ENCODE data around the gene AJM1.

The AJM1 gene

DNA sequence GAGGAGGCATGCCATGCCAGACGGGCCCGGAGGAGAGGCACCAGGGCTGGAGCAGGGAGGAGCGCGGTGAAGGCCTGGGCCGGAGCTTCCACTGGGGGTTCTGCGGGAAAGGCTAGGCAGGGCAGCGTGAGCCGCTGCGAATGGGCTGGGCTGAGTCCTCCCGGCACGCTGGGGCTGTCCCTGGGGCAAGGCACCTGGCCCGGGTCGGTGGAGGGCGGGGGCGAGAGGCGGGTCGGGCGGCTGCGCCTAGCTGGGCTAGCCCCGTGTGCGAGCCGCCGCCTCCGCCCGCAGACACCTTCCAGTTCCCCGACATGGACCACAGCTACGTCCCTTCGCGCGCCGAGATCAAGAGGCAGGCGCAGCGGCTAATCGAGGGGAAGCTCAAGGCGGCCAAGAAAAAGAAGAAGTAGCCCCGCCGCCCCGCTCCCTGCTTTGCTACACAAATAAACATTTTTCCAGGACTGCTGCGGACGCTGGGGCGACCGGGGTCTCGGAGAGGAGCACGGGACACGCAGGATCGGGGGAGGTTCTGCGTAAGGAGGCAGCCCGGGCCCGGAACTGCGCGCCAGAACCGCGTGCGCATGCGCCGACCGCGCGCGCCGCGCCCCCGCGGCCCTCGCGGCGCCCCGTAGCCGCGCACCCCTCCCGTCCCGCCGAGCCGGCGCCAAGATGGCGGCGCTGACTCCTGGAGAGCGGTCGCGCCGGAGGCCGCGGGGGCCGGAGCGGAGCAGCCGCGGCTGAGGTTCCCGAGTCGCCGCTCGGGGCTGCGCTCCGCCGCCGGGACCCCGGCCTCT lies 34.8 kb upstream of the AJM1 start, which contains the start of gene RABL6:
Gene RABL6 (plus strand): TSS at position 668 of the 794 bp plus-strand sequence. CDS start 249 bp downstream, outside the sequence.
- Histone ChIP-seq H4K20me1 (ENCODE audit: insufficient read depth) (0 out of 2 replicates have a peak, but pooled peaks cover 3% of the 10 kb centered on the region), H3K36me3 (ENCODE audit: insufficient read depth) (no peaks in the 10 kb centered on the region; the same call in 1 of the 2 replicates), H2AFZ (ENCODE audit: low read depth) (peak within 1 kb of the TSS; percentile 86), H3K27me3 (ENCODE audit: insufficient read depth, low read depth) (no peaks in the 10 kb centered on the region), H3K4me1 (ENCODE audit: low read depth, poor library complexity, severe bottlenecking) (peaks cover 23% of the 10 kb centered on the region), H3K4me2 (peak within 1 kb of the TSS; percentile 67), H3K79me2 (ENCODE audit: insufficient read depth, low read depth) (peaks cover 41% of the 10 kb centered on the region), H3K27ac (peak within 1 kb of the TSS; percentile 55), H3K4me3 (IDR thresholded peaks at IDR 0.05; ENCODE audit: insufficient read depth, low read depth, low read length) (no peak within 1 kb of the TSS), H3K9ac (peak within 1 kb of the TSS; percentile 79)
- no peak for TF ChIP-seq CTCF (conservative IDR thresholded peaks at IDR 0.05; ENCODE audit: low read depth, low read length)

DNA sequence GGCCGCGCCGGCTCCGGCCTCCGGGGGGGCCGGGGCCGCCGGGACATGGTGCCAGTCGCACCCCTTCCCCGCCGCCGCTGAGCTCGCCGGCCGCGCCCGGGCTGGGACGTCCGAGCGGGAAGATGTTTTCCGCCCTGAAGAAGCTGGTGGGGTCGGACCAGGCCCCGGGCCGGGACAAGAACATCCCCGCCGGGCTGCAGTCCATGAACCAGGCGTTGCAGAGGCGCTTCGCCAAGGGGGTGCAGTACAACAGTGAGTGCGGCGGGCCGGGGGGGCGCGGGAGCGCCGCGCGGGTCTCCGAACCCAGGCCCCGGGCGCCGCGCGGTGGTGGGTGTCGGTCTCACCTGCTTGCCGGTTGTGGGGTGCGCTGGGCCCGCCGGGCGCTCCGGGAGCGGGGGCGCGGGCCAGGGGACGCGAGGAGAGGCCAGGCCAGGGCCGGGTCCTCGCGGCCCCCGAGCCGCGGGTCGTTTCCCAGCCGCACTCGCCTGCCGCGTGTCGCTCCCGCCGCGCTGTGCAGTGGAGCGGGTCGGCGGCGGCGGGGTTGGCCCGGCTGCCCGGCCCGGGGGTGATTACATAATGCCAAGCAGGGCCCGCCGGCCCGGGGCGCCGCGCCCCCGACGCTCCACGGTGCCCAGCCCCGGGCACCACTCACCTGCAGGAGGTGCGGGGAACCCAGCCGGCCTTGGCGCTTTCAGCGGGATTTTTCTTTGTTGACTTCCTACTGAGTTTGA lies 34.0 kb upstream of the AJM1 start:
- Histone ChIP-seq H3K27me3 (ENCODE audit: insufficient read depth, low read depth) (no peaks in the 10 kb centered on the region), H3K4me2 (peak overlapping the region; percentile 57)

DNA sequence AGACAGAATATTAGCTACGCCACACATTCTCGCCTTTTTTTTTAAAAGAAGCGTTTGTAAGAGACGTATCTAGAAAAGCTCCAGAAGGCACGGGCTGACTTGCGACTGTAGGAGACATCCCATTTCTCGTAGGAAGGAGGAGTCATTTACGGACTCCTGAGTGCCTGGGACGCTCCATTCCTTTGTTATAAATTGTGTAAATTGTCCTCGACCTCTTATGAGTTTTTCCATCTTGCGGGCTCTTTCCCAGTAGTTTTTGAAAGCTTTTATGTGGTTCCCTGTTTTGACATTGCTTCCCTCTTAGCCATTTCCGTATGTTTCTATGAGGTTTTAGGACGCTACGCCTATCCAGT lies 33.5 kb upstream of the AJM1 start:
- peaks cover 22% of the 10 kb centered on the region for H3K4me1 ChIP-seq (ENCODE audit: low read depth, poor library complexity, severe bottlenecking)
- peak overlapping the region; percentile 79 for H3K9ac ChIP-seq
- H3K27ac ChIP-seq: no peak overlapping the region
- no peak overlapping the region for H2AFZ ChIP-seq (ENCODE audit: low read depth)
- no peak for TF ChIP-seq CTCF (conservative IDR thresholded peaks at IDR 0.05; ENCODE audit: low read depth, low read length)
- 0 out of 2 replicates have a peak, but pooled peaks cover 3% of the 10 kb centered on the region for H4K20me1 ChIP-seq (ENCODE audit: insufficient read depth)
- H3K4me2 ChIP-seq: peak overlapping the region; percentile 57
- H3K4me3 ChIP-seq (IDR thresholded peaks at IDR 0.05; ENCODE audit: insufficient read depth, low read depth, low read length): no peak overlapping the region
- H3K79me2 ChIP-seq (ENCODE audit: insufficient read depth, low read depth): peaks cover 41% of the 10 kb centered on the region
- H3K36me3 ChIP-seq (ENCODE audit: insufficient read depth): no peaks in the 10 kb centered on the region; the same call in 1 of the 2 replicates
- H3K27me3 ChIP-seq (ENCODE audit: insufficient read depth, low read depth): no peaks in the 10 kb centered on the region

More for the DNA sequence above, 34.0 kb upstream of the AJM1 start:
- peak overlapping the region; percentile 59 for H2AFZ ChIP-seq (ENCODE audit: low read depth)
- TF ChIP-seq CTCF (conservative IDR thresholded peaks at IDR 0.05; ENCODE audit: low read depth, low read length): no peak
- peak overlapping the region; percentile 79 for H3K9ac ChIP-seq
- peaks cover 41% of the 10 kb centered on the region for H3K79me2 ChIP-seq (ENCODE audit: insufficient read depth, low read depth)
- 0 out of 2 replicates have a peak, but pooled peaks cover 3% of the 10 kb centered on the region for H4K20me1 ChIP-seq (ENCODE audit: insufficient read depth)
- H3K4me1 ChIP-seq (ENCODE audit: low read depth, poor library complexity, severe bottlenecking): peaks cover 22% of the 10 kb centered on the region
- H3K36me3 ChIP-seq (ENCODE audit: insufficient read depth): no peaks in the 10 kb centered on the region; the same call in 1 of the 2 replicates
- peak overlapping the region; percentile 55; the same call in 1 of the 2 replicates for H3K27ac ChIP-seq
- H3K4me3 ChIP-seq (IDR thresholded peaks at IDR 0.05; ENCODE audit: insufficient read depth, low read depth, low read length): no peak overlapping the region

GRCh38 chr9:136814725-136815421 lies 27.4 kb upstream of the AJM1 start:
- no peaks in the 10 kb centered on the region; the same call in 1 of the 2 replicates for H3K36me3 ChIP-seq (ENCODE audit: insufficient read depth)
- H3K9ac ChIP-seq: no peak overlapping the region
- H3K4me2 ChIP-seq: no peak overlapping the region
- H3K4me3 ChIP-seq (IDR thresholded peaks at IDR 0.05; ENCODE audit: insufficient read depth, low read depth, low read length): no peak overlapping the region
- no peak overlapping the region for H2AFZ ChIP-seq (ENCODE audit: low read depth)
- 0 out of 2 replicates have a peak, but pooled peaks cover 4% of the 10 kb centered on the region for H4K20me1 ChIP-seq (ENCODE audit: insufficient read depth)
- peaks cover 2% of the 10 kb centered on the region for H3K4me1 ChIP-seq (ENCODE audit: low read depth, poor library complexity, severe bottlenecking)
- no peak for TF ChIP-seq CTCF (conservative IDR thresholded peaks at IDR 0.05; ENCODE audit: low read depth, low read length)
- no peak overlapping the region for H3K27ac ChIP-seq
- H3K27me3 ChIP-seq (ENCODE audit: insufficient read depth, low read depth): no peaks in the 10 kb centered on the region
- peaks cover 38% of the 10 kb centered on the region for H3K79me2 ChIP-seq (ENCODE audit: insufficient read depth, low read depth)

Data from KMS-11 (cell line).